SW480 (cell line): ENCODE results near the gene CLK4.

Source experiments
- DNase-seq: peaks from one replicate; pipeline ENCODE4 v3.0.0-alpha.2; 2016; ENCODE audit warnings: low spot score

The CLK4 gene

DNA sequence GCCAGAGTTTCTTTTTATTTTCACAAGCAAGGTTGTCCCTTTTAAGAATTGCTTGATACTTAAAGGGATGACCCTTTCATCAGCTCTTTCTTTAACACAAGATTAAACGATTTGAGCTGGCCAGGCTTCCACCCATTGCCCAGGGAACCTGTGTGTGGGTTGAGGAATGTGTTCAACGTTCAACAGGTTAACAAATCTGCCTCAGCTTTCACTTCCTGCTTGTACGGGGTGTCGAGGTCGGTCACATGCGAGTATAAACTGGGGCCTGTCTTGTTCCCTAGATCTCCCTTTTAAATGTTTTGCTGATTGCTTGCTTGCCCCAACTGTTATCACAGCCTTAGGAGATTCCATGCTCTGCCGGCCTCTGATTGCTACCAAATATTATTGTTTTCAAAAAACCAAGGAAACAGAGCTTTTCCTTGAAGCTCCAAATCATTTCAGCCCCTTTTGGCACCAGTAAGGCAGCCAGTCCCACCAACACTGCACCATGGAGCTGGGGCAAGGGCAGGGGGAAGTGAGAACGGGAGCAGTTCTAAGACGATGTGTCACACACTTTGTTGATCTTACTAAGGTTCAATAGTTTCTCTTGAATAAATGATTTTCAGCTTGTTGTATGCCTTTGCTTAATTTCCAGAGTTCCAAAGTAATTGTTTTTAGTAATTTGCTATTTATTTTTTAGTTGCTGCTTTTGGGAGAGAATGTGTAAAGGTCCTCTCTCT is 10.7 kb upstream of the CLK4 start:
- DNase-seq: no peak

DNA sequence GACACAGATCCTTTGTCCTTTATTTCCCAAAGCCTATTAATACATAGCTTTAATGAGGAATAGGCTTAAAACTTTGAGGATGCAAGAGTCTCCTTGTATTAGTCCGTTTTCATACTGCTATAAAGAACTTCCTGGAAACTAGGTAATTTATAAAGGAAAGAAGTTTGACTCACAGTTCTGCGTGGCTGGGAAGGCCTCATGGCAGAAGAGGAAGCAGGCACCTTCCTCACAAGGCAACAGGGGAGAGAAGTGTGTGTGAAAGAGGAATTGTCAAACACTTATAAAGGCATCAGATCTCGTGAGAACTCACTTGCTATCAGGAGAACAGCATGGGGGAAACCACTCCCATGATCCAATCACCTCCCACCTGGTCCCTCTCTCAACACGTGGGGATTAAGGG is 5.4 kb upstream of the CLK4 start:
- DNase-seq: no peak

DNA sequence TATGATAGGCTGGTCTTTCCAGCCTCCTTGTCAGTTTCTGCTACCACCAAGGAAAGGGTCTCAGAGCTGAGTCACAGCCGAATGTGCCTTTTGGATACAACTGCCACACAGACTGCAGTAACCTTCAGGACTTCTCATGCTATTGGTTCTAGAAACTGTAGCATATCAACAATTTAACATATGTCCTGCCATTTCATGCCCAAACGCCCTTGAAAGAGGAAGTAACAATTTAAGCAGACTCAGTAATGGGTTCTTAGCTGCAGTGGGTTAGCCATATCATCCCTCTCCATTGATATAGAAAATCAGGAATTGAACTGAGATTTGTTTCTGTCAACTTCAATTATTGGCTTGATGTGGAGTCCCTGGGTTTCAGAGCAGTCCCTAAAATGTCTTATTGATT is 4.1 kb upstream of the CLK4 start:
- no peak for DNase-seq

DNA sequence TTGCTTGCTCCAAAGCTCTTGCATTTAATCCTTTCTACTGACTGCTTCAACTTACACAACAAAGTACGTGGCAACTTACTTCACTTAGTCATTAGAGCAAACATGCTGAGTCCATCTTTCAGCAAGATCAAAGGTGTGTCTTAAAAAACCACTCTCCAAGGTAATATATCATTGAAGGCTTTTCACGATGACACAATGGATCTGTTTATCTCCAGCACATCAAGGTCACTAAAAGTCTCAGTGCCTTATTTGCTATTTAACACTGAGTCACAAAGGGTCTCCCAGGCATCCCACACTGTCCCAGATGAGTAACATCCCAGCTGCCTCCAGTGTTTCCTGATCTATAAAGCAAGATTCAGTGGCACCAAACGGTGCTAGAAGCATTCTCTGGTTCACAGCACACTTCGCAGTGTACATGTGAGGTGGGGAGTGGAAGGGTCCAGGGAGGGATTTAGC is 3.7 kb upstream of the CLK4 start:
- peak; percentile 87 for DNase-seq

DNA sequence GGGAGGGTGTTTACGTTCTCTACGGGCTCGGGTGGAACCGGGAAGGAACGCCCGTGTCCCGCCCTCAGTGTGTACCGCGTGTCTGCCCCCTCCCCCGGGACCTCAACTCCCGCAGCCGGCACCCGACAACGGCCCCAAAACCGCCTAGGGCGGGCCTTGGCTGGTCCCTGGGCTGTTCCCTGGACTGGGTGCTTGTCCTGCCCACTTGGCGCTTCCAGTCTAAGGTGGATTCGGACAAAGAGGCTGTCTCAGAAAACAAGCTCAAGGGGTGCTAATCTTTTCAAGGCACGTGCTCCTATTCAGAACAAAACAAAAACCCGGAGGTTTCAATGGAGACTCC is 379 bp upstream of the CLK4 start:
- no peak for DNase-seq

DNA sequence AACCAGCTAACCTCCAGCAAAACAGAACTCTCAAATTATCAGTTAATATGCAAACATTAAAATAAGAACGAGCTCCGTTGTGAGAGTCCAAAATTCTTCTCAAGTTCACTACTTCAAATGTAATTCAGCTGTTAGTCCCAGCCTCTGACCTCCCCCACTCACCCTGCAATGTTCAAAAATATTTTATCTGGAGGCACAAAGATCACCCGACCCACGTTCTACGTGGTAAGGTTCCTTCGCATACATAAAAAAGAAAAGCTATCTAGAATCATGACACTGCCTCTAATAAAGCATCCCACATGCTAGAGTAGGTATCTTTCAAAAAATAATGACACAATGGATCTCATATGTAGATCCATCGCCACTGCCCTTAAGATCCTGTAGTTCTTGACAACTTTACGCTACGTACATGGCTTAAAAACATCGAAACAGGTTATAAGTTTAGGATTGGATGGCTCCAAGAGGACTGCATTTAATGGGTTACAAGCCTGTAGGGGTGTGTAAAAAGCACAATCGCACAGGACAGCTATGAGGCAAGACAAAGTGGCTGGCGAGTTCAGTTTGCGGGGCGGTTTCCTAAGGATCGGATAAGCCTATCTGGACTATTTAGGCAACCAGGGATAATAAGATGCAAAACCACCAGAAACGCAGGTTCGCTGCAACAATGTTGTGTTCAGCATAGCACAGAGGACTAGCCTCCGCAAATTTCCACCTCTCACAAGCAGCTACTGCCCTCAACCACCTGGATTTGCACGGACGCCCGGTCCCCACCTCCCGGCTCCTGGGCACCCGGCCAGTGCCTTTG is 969 bp downstream of the CLK4 start:
- DNase-seq: peak; percentile 40

DNA sequence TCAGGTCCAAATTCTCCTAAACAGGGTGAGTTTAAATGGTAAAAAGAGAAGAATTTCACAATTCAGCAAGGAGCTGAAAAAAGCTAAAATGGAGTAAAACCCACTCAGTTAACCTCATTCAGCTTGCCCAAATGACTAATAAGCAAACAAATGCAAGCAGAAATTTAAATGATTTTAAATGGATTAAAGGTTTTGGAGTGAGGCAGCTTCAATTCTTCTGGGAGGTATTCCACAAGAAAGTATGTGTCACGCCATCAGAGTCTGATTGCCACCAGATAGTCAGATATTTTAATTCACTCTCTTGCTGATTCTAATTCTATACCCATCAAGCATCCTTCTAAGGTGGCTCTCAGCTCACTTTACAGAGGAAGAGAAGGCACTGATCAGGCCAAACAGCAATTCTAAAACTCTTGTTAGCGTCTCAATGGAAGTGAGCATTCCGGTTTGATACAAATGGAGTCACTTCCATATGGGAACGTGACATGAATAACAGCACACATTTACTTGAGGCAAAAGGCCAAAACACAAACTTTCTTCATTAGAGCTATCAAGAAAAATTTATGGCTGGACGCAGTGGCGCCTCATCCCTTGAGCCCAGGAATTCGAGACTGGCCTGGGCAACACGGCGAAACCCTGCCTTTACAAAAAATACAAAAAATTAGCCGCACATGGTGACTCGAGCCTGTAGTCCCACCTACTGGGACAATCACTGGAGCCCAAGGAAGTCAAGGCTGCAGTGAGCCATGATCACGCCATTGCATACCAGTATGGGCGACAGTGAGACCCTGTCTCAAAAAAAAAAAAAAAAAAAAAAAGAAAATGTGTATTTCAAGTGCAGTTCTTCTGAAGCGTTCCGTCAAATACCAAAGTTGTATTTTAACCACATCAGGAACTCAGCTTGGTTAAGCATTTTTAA is 2.0 kb downstream of the CLK4 start:
- no peak for DNase-seq

DNA sequence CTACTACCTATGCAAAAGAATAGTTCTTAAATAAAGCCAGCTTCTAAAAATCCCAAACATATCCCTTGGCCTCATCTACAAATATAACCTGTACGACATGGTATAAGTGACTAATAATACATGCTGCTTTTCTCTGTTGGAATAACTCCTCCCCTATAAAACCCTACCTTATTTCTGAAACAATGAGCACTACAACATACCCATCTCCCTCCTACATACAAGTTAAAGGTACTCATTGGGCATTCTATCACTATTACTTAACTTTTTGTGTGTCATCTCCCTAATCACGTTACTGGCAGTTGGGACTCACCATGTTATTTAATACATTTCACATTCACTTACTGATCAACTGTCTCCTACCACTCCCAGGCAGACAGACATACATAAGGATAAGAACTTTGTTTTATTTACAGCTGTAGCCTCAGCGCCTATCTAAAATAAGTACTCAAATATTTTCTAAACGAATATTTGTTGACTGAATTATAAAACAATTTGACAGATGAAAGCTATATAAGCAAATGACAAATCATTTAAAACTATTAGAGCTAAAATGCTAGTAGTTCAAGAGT is 4.1 kb downstream of the CLK4 start:
- DNase-seq: no peak

DNA sequence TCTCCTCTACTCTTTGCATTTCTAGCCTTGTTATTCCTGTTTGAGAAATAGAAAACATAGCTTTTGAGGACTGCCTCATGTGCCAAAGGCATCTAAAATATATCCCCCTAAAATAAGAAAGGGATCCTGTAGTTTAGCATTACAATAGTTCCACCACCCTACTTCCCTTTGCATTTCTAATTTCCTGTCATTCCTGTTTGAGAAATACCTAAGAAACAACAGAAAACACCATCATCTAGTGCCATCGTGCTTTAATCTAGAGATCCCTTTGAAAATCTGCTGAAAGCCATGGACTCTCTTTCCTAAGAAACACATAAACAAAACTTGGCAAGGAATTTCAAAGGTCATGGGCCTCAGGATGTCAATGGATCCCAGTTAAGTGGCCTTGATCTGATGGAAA is 7.5 kb downstream of the CLK4 start:
- DNase-seq: no peak

DNA sequence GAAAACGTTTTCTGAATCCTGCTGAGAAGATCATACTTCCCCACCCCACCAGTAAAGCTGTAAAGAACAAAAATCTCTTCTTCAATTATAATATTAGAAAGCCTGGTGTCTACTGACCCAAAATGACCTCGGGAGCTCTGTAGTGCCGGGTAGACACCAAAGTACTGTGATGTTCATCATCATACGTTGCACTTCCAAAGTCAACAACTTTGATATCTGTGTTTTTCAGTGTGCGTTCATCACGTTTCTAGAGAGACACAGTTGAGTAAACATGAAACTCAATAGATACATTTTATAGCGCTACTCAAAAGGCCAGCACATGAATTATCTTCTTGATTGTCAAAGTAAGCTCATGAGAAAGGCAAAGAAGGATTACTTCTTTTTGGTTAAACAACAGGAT is 14.6 kb downstream of the CLK4 start:
- no peak for DNase-seq

DNA sequence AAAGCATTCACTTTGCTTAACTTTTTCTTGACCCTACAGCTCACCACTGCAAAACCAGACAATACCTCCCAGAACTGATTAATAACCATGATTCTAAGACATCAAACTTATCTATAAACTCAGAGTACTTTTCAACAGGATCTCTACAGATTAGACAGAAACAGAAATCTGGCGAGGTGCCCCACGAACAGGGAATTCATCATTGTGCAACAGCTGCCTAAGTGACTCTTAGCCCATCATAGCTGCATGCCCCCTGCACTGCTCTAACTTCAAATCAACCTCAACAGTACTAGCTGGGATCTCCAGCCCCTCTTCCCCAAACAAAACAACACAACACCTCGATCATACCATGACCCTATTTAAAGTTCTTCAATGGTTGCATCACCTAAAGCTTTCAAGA is 20.6 kb downstream of the CLK4 start:
- no peak for DNase-seq

DNA sequence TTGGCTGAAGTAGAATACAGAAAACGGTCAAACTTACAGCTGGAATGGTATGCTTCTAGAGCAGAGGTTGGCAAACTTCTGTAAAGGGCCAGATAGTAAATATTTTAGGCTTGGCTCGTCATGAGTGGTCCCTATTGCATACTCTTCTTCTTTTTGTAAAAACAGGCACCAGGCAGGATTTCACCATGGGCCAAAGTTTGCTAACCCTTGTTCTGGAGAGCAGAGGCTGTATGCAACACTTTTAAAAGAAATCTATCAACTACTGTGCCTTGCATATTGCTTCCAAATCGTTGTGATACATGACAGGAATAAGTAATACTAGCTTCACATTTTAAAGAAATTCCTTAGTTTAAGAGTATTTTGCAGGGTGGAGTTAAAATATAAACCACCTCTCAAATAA is 21.1 kb downstream of the CLK4 start:
- no peak for DNase-seq

DNA sequence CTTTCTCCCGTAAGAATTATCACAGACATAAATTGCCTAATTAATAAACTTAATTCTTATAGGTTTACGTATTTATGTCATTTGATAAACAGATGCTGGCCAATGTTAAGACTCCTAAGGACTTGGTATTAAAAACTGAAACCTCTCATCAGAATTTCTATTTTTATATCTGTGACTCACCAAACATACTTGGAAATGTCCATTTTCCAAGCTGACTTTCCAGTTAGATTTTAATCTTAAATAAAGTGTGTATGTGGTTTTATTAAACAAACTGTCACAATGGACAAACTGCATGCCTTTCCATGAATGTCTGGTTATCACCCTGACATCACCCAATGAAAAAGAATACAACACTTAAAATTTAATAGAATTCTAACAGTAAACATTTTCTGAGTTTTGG is 24.1 kb downstream of the CLK4 start:
- no peak for DNase-seq

DNA sequence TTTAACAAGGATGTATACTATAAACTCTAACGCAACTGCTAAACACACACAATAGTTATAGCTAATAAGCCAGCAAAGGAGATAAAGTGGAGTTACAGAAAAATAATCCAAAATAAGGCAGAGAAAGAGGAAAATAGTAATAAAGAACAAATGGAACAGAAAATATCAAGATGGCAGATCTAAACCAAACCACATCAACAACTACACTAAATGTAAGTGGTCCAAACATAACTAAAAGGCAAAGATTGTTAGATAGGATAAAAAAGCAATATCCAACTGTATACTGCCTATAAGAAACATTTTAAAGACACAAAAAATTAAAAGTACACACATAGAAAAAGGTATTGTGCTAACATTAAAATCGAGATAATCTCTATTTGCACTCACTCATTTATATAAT is 31.1 kb downstream of the CLK4 start:
- no peak for DNase-seq

DNA sequence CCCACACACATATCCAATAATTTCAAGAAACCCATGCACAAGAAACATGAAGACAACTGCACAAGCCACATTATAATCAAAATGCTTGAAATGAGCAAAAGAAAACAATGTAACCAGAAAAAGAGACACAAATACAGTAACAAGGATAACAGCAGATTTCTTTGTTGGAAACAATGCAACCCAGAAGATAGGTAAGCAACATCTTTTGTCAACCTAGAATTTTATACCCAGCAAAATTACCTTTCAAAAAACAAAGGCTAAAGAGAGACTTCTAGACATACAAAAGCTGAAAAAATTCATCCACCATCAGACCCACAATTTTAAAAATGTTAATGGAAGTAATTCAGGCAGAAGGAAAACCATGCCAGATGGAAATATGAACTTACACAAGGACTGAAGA is 31.7 kb downstream of the CLK4 start:
- no peak for DNase-seq

DNA sequence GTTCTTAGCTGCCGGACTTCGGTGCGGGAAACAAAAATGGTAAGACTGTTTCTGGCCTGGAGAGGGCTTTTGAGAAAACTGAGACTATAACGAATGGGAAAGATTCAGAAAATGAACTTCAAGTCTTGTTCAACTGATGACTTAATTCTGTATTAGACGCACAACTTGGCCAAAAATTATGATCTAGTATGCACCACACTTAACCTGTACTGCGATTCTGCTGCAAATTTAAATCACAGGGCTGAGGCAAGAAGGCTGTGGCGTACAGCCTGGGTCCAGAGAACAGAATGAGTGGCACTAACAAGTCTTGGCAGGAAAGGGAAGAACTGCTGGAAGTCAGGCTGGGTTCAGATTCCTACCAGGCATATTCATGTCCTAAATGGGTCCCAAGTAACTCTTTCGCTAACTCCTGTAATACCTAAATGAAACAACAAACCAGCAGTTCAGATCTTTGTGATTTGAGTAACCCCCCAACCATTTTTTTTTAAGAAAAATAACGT is 35.9 kb downstream of the CLK4 start:
- DNase-seq: no peak

DNA sequence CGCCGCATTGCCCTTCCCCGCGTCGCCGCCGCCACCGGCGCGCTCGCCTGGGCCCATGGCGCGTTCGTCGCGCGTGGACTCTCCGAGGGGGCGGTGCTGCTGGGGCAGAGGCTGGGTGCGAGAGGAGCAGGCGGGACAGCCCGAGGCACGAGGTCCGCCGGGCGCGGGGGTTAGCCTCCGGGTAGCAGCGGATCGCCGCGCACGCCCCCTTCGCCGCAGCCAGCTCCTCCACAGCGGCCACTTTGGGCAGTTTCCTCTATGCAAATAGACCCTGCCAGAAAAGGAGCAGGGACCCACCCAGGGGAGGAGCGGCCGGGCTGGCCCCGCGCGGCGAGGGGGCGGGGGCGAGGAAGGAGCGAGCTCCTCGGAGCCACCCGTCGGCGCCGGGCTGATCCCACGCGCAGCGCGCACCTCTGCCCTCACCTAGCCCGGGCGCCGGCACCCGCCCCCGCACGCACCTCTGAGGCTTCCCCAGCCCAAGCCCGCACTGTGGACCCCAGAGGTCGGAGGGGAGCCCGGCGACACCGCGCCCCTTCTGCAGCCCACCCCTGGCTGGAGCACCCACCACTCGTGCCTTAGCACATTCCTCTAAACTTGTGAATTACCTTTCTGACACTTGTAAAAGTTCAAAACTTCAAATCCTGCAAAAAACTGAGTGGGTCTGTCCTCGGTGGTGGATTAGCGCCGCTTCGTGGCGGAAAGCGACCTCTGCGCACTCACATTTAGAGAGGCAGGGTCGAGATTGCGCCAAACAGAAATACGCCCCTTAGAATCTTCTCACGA is 36.5 kb downstream of the CLK4 start, which contains the start of gene COL23A1:
Gene COL23A1 (minus strand): TSS at position 253 of the 783 bp plus-strand sequence.
- no peak for DNase-seq

DNA sequence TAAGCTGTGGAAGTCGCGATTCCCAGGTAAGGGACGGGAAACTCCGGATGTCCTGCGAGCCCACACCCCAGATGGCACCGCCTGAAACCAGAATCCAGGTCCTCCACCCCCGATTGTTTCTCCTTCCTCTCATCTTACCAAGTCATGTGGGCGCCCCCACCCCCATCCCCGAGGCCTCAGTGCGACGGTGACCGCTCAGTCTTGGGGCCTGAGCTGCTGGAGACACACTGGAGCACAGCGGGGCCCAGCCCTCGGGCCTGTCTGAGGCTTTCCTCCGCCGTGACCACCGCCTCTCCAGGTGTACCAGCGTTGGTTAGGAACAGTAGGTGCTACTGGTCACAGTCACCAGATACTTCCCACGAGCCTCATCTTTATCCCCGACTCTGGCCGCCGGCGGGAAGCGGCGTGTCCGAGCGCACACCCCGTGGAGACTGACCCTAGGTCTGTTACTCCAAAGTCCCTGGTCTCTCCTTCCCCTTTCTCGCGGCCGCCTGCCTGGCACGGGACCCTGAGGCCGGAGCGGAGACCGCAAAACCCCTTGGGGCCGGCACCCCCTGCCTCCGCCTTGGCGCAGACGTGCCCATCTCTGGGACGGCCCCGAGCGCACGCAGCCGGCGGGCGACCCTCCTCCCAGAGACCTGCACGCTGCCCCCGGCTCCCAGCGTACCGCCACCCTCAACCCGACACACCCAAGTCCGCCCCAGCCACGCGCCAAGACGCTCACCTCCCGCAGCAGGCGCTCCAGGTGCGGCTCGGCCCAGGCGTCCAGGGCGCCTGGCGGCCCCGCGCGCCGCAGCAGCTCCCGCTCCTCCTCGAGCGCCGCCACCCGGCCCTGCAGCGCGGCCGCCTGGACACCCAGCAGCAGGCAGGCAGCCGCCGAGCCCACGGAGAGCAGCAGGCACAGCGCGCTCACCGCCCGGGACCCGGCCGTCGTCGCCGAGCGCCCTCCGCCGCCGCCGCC is 37.4 kb downstream of the CLK4 start:
- no peak for DNase-seq

DNA sequence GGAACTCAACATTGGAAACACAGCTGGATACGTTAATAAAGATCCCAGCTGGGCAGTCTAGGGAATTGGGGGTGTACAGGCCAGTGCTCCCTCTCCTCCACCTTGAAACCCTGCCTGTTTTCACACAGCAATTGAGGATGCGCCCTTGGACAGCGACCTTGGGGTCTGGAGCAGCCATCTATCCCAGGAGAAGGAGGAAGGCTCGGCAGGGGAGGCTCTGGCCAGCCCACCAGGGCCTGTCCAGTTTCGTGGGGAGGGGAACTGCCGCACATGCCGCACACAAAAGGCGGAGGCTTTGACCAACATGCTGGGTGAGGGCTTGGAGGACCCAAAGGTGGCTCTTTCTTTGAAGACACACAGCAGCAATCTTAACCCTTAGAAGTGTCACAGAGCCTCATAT is 38.1 kb downstream of the CLK4 start:
- DNase-seq: no peak
